ENCODE data around the gene TYRP1.

The TYRP1 gene

GRCh38 chr9:12739014-12739652 lies 45.9 kb downstream of the TYRP1 start:
- DNase-seq = no peak

GRCh38 chr9:12740845-12741244 lies 47.7 kb downstream of the TYRP1 start:
- DNase-seq = no peak

- DNase-seq = no peak
Measured at GRCh38 chr9:12748016-12748415, 54.8 kb downstream of the TYRP1 start.

- DNase-seq = no peak
Measured at GRCh38 chr9:12748954-12749353, 55.8 kb downstream of the TYRP1 start.

- no peak for DNase-seq
Measured at GRCh38 chr9:12753931-12754330, 60.7 kb downstream of the TYRP1 start.

- no peak for DNase-seq
Measured at GRCh38 chr9:12759761-12760160, 66.6 kb downstream of the TYRP1 start.

Measured in stimulated activated CD4-positive, alpha-beta T cell treated with anti-CD3 and anti-CD28 coated beads, Interleukin-1b, Interleukin-23, amount 100 ng/mL, for 48 hours (primary cell).